ENCODE measurements around the gene CA10. TPM values are rescaled to one million over a fixed set of nuclear protein-coding genes. Genes with fewer than 3 reads are reported as not detected.

Gene CA10
- total RNA-seq, 1 donor from 2014 or later = 5.0 TPM

- DNase-seq = no peak
Observed at GRCh38 chr17:52041123-52041617, 117.3 kb downstream of the CA10 start.

GRCh38 chr17:52036416-52036815, 122.1 kb downstream of the CA10 start:
- no peak for DNase-seq

DNA sequence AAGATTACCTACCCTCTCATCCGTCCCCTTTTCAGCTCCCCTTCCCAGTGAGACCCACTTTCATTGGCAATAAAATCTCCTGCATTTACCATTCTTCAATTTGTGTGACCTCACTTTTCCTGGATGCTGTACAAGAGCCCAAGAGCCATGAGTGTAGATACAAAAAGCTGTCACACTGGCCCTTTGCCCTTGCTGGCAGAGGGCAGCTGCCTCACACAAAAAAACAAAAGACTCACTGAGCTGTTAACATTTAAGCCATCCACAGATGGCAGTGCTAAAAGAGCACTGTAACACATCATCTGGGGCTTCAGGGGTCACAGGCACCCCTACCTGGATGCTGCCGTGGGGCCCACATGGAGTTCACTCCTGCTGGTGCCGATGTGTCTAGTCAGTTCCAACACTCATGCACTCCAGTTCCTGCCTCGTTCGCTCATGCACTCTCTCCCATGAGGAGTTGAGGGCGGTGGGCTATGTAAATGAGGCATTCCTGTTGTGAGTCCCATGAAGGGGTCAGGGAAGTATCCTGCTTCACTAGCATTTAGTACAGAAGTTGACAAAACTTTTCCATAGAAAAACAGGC, 123.1 kb downstream of the CA10 start:
- peak; percentile 8 for DNase-seq

GRCh38 chr17:52032454-52032853, 126.1 kb downstream of the CA10 start:
- no peak for DNase-seq

DNA sequence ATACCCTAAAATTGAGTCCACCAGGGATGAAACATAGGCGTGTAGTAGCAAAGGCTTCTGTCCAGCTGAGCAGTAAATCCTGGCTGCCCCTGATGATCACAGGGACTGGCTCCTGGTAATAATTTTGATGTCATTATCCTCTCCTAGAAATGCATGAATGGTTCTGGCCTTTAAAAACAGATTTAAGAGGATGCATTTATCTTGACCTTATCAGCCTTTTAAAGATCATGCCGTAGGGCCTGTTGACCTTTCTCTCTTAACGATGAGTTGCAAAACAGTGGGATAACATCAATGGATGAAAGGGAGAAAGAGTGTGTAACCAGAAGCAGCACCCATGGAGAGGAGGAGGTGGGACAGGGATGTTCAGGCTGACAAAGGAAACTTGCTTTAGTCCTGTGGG, 128.5 kb downstream of the CA10 start:
- no peak for DNase-seq

- no peak for DNase-seq
Observed at GRCh38 chr17:52027620-52028295, 130.8 kb downstream of the CA10 start.

DNA sequence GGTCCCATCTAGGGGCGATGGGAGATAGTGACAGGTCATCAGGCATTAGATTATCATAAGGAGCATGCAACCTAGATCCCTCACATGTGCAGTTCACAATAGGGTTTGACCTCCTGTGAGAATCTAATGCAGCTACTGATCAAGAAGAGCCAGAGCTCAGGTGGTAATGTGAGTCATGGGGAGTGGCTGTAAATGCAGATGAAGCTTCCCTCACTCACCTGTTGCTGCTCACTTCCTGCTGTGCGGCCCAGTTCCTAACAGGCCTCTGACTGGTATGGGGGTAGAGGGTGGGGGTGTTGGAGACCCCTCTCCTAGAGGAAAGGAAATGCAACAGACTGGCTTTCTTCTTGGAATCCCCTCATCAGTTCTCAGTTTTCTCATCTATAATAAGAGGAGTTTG, 131.4 kb downstream of the CA10 start:
- no peak for DNase-seq

- no peak for DNase-seq
Observed at GRCh38 chr17:52026075-52026474, 132.4 kb downstream of the CA10 start.

- no peak for DNase-seq
Observed at GRCh38 chr17:52025236-52025635, 133.3 kb downstream of the CA10 start.

GRCh38 chr17:52024300-52024870, 134.1 kb downstream of the CA10 start:
- DNase-seq = no peak

- DNase-seq = no peak
Observed at GRCh38 chr17:52011064-52011463, 147.4 kb downstream of the CA10 start.

GRCh38 chr17:51999654-52000053, 158.9 kb downstream of the CA10 start:
- no peak for DNase-seq

DNA sequence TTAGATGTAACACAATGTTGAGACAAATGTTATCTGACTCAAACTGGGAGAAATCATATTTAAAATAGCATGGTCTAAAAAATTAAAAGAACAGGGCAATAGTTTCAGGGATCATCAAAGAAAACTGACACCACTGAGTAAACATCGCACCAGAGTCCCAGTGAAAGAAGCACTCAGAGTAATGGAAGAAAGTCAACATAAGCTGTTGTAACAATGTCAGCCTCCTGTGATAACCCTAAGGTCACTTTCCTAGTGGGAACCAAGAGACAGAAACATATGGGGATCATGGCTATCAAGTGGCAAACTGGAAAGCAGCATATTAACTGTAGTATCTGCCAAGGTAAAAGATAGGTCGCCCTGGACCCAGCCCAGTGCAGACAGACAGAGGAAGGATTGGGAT, 160.8 kb downstream of the CA10 start:
- DNase-seq = no peak

DNA sequence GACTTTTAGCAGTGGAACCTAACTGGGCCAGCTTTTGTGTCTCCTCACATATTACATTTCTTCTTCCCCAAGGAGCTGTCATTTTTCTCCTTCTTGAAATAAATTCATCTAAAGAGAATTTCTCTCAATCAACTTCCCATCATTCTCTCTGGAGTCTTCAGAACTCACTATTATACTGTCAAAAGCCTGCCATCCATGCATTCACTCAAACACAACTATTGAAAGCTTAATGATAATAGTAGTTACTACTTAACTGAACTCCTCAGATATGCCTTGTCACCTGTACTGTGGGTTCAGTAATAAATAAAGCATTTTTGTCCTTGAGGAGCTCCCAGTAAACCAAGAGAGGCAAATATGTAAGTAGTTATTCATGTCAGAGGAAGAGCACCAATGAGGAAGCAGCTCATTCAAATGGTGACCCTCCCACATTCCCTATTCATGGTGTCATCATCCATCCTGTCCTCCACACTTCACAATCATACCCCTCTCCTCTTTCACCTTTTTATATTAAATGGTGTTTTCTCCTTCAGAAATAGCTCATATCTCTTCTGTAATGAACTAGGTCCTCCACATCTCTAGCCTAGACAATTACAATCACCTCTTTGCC, 162.6 kb downstream of the CA10 start:
- no peak for DNase-seq

- no peak for DNase-seq
Observed at GRCh38 chr17:51992864-51993416, 165.6 kb downstream of the CA10 start.

DNA sequence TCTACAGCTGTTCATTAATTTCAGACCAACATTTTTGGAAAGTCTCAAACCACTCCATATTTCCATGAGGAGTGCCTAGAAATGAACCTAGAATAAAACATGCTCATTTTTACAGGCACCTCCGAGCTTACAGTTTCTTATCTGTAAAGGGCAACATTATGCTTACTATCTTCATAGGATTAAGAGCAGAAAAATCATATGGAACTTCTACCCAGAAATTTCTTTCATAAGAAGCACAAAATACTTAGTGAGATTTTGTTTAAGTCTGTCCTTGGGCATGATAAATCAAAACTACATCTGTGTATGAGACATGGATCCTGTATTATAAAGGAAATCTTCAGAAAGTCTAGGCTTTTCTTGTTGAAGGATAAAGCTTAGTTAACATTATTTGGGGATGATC, 187.4 kb downstream of the CA10 start:
- DNase-seq = no peak

GRCh38 chr17:51961689-51962088, 196.8 kb downstream of the CA10 start:
- DNase-seq = no peak

DNA sequence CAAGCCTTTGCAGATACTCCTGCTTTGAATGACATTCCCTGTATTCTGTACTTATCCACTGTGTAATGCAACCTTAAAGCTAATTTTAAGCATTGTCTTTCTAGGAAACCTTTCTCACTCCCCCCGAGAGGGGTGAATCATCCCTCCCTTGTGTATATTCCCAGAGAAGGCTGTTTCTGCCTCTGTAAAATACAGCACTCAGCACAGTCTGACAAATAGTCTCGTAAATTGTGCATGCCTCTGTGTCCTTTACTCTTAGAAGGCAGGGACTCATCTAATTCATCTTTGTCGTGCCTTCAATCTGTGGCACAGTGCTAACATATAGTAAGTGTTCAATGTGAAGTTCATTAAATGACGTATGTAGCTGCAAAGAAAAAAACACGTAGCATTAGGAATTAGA, 200.7 kb downstream of the CA10 start:
- no peak for DNase-seq

- no peak for DNase-seq
Observed at GRCh38 chr17:51955245-51955644, 203.3 kb downstream of the CA10 start.

- no peak for DNase-seq
Observed at GRCh38 chr17:51954232-51954765, 204.2 kb downstream of the CA10 start.

DNA sequence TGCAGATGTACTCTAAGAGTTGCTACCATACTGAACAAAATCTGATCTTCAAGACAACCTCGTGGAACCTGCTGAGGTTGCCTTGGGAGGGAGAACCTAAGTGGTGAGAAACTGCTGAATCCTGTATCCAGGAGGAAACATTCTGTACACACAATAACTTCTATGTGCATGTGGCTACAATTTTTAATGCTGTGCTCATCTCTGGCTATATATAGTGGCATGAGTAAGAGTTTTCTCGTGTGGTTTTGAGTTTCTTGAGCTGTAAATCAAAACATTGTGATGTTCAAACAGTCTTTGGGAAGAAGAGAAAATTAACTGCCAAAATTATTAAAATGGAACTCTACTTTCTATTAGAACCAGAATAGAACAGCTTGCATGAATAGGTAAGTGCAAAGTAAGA, 206.8 kb downstream of the CA10 start:
- no peak for DNase-seq

- no peak for DNase-seq
Observed at GRCh38 chr17:51948128-51948527, 210.4 kb downstream of the CA10 start.

GRCh38 chr17:51947160-51947735, 211.3 kb downstream of the CA10 start:
- DNase-seq = no peak

All from occipital lobe (tissue), 2 donors.